ENCODE results near the gene CYP4F12. TPM values are rescaled to one million over a fixed set of nuclear protein-coding genes. Genes with fewer than 3 reads are reported as not detected.

CYP4F12 gene
- total RNA-seq, 2 experiments from 2014 or later = 0.09 TPM; not detected in 1

- Histone ChIP-seq H2AFZ (ENCODE audit: low read length) (no peak overlapping the region), H4K20me1 (ENCODE audit: insufficient read depth, low read length) (no peaks in the 10 kb centered on the region), H3K36me3 (ENCODE audit: insufficient read depth, low read length) (no peaks in the 10 kb centered on the region), H3K79me2 (ENCODE audit: insufficient read depth, low read depth, low read length) (no peaks in the 10 kb centered on the region), H3K4me3 (ENCODE audit: low read depth, low read length, poor library complexity, severe bottlenecking) (no peak overlapping the region), H3K27ac (ENCODE audit: low read depth, low read length, poor library complexity, severe bottlenecking) (no peak overlapping the region), H3K4me2 (ENCODE audit: low read length) (no peak overlapping the region), H3K9me3 (ENCODE audit: low read length) (no peaks in the 10 kb centered on the region), H3K9me2 (ENCODE audit: insufficient read depth, low read length) (no peaks in the 10 kb centered on the region), H3K4me1 (ENCODE audit: insufficient read depth, low read length, poor library complexity, severe bottlenecking) (no peaks in the 10 kb centered on the region)
- no TSS peak for BruUV-seq (replicated peaks)
- ChIA-PET POLR2A (no interaction called here), CTCF (ENCODE audit: unreplicated experiment) (no interaction called here)
- intact Hi-C loops (cut with micrococcal nuclease; ENCODE audit: unreplicated experiment) = no loop called here
- TF ChIP-seq EZH2phosphoT487 (IDR thresholded peaks at IDR 0.05; ENCODE audit: borderline replicate concordance, low read depth, low read length) (no peak), CTCF (conservative IDR thresholded peaks at IDR 0.05; ENCODE audit: low read length) (no peak)
- DNase-seq (ENCODE audit: low spot score) = no peak
Measured at GRCh38 chr19:15651791-15652190, 21.1 kb upstream of the CYP4F12 start.

GRCh38 chr19:15652559-15653278 lies 20.2 kb upstream of the CYP4F12 start:
- Histone ChIP-seq H3K27ac (ENCODE audit: low read depth, low read length, poor library complexity, severe bottlenecking) (no peak overlapping the region), H3K4me3 (ENCODE audit: low read depth, low read length, poor library complexity, severe bottlenecking) (no peak overlapping the region), H3K9me3 (ENCODE audit: low read length) (no peaks in the 10 kb centered on the region), H3K9me2 (ENCODE audit: insufficient read depth, low read length) (no peaks in the 10 kb centered on the region), H2AFZ (ENCODE audit: low read length) (no peak overlapping the region), H3K4me2 (ENCODE audit: low read length) (no peak overlapping the region), H3K4me1 (ENCODE audit: insufficient read depth, low read length, poor library complexity, severe bottlenecking) (no peaks in the 10 kb centered on the region), H4K20me1 (ENCODE audit: insufficient read depth, low read length) (no peaks in the 10 kb centered on the region), H3K79me2 (ENCODE audit: insufficient read depth, low read depth, low read length) (no peaks in the 10 kb centered on the region), H3K36me3 (ENCODE audit: insufficient read depth, low read length) (no peaks in the 10 kb centered on the region)
- intact Hi-C loops (cut with micrococcal nuclease; ENCODE audit: unreplicated experiment) = no loop called here
- ChIA-PET POLR2A (no interaction called here), CTCF (ENCODE audit: unreplicated experiment) (no interaction called here)
- no peak for TF ChIP-seq CTCF (conservative IDR thresholded peaks at IDR 0.05; ENCODE audit: low read length)
- no peak for TF ChIP-seq EZH2phosphoT487 (IDR thresholded peaks at IDR 0.05; ENCODE audit: borderline replicate concordance, low read depth, low read length)
- no peak for DNase-seq (ENCODE audit: low spot score)
- BruUV-seq (replicated peaks) = no TSS peak

- Histone ChIP-seq H3K27ac (ENCODE audit: low read depth, low read length, poor library complexity, severe bottlenecking) (no peak overlapping the region), H3K79me2 (ENCODE audit: insufficient read depth, low read depth, low read length) (no peaks in the 10 kb centered on the region), H3K36me3 (ENCODE audit: insufficient read depth, low read length) (no peaks in the 10 kb centered on the region), H3K4me2 (ENCODE audit: low read length) (no peak overlapping the region), H3K4me3 (ENCODE audit: low read depth, low read length, poor library complexity, severe bottlenecking) (no peak overlapping the region), H3K9me2 (ENCODE audit: insufficient read depth, low read length) (no peaks in the 10 kb centered on the region), H4K20me1 (ENCODE audit: insufficient read depth, low read length) (no peaks in the 10 kb centered on the region), H2AFZ (ENCODE audit: low read length) (no peak overlapping the region), H3K4me1 (ENCODE audit: insufficient read depth, low read length, poor library complexity, severe bottlenecking) (no peaks in the 10 kb centered on the region), H3K9me3 (ENCODE audit: low read length) (no peaks in the 10 kb centered on the region)
- BruUV-seq (replicated peaks) = no TSS peak
- no peak for DNase-seq (ENCODE audit: low spot score)
- no peak for TF ChIP-seq CTCF (conservative IDR thresholded peaks at IDR 0.05; ENCODE audit: low read length)
- TF ChIP-seq EZH2phosphoT487 (IDR thresholded peaks at IDR 0.05; ENCODE audit: borderline replicate concordance, low read depth, low read length) = no peak
- ChIA-PET CTCF (ENCODE audit: unreplicated experiment) (no interaction called here), POLR2A (no interaction called here)
- intact Hi-C loops (cut with micrococcal nuclease; ENCODE audit: unreplicated experiment) = no loop called here
Measured at GRCh38 chr19:15656467-15656866, 16.4 kb upstream of the CYP4F12 start.
